ENCODE data around the gene TMEM184A.
A peak's percentile ranks its signal among the peaks of the same experiment; 100 is the strongest.

Gene TMEM184A

DNA sequence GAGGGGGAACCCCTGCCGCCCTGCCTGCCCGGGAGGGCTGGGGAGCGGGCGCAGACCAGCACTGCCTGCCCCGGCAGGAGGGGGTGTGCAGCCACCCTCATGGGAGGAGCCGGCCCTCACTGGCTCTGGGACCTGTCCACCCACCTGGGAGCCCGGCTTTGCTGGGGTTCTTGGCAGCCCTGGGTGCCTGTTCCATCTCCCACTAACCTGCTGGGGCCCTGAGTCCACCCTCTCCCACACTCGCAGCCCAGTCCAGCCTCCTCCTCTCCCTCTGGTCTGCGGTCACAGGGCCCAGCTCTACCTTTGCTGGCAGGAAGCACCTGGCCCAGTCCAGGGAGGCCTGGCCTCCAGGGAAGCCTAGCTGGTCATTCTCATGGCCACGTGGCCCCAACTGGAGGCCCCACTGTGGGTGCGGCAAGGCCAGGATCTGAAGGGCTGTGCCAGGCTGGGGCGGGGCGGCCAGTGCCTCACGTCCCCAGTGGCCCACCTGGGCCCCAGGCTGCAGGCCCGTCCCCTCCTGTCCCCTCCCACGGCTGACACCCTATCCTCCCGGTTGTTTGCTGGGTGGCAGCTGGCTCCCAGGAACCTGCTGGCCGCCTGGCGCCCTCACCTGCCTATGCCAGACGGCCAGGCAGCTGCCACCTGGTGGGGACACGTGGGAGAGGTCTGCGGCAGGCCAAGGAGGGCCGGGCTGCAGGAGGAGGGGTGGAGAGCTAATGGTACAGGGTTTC, at the start of gene TMEM184A:
TSS of gene TMEM184A (minus strand) at position 393 of the 731 bp plus-strand sequence. CDS start 721 bp downstream, outside the sequence.
- no peak for DNase-seq (ENCODE audit: low read depth, low spot score)
- H3K27ac ChIP-seq, result peak within 1 kb of the TSS; percentile 94

DNA sequence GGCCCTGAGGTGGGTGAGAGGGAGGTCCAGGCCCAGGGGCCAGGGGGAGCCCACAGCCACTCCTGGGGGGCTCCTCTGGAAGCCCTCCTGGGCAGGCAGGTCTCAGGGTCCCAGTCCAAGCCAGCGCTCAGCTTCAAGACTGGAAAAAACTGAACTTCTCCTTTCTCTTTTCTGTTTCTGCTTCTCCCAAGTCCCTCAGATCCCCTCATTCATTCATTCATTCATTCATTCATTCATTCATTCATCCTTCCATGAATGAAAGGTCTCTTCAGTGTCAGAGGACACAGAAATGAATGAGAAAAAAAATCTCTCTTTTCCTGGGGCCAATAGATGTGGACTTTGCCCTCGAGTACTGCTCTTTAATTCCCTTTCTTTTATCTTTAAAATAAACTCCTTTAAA, 48.4 kb upstream of the TMEM184A start:
- no peak for DNase-seq (ENCODE audit: low read depth, low spot score)
- no peak overlapping the region for H3K27ac ChIP-seq

DNA sequence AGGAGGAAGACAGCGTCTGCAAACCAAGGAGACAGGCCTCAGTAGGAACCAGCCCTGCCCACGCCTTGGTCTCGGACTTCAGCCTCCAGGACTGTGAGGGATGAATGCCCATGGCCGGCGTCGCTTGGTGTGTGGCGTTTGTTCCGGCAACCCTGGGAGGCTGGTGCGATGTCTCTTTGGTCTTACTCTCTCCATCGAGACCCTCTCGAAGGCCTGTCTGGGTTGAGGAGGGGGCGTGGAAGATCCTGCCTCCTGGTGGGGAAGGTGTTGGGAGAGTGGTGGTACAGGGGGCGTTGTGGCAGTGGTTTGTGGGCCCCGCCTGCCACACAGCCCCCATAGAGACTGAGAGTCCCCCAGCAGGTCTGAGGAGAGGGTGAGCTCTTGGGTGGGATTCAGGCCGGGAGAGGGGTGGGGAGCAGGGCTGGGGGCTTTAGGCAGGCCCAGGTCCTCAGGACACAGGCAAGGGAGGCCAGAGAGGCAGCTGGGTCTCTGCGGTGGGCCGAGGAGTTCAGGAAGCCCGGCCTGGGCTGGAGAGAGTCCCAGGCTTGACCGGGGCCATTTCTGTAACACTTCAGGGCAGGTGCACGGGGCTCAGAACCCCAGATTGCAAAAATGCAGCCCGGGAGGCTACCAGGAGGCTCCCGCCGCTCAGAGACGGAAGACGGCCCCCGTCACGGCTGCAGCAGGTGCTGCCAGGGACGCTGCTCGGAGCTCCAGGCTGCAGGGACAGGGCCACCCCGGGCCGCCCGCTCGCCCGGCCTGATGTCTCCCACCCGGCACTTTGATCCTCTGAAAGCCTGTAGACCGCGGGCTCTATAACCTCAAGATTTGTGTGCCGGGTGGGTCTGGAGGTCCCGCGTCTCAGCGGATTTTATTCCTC, 47.6 kb upstream of the TMEM184A start:
- H3K27ac ChIP-seq, result no peak overlapping the region
- no peak for DNase-seq (ENCODE audit: low read depth, low spot score)

DNA sequence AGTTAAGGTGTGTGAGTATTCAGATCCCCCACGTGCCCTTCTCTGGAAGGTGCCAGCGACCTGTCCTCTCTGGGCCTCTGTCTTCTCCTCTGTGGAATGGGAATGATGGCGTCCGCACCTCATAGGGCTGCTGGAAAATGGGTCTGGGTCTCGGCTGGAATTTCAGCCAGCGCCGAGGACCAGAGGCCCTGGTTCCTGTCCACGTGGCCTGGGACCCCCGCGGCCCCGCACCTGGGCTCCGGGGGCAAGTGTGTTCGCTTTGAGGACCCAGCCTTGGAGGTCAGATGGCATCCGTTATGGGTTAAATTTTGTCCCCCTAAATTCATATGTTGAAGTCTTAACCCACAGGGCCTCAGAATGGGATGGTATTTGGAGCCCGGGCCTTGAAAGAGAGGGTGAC, 46.4 kb upstream of the TMEM184A start:
- H3K27ac ChIP-seq, result no peak overlapping the region
- no peak for DNase-seq (ENCODE audit: low read depth, low spot score)

DNA sequence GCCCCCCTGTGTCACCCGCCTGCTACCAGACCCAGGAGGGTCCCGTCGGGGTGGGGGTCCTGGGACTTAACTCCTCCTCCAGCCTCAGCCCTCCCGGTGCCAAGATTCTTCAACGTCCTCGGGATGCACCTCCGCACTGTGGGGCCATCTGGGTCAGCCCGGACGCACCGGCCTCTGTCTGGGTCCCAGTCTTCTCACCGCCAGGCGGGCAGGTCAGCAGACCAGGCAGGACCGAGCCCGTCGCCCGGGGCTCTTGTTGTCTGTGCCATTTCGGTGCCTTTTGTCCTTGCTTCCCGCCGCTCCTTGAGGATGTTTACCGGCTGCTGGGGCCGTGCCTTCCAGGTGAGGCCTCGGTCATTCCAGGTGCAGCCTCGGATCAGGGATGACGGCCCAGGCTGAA, 46.0 kb upstream of the TMEM184A start:
- no peak overlapping the region for H3K27ac ChIP-seq
- DNase-seq (ENCODE audit: low read depth, low spot score), result no peak

DNA sequence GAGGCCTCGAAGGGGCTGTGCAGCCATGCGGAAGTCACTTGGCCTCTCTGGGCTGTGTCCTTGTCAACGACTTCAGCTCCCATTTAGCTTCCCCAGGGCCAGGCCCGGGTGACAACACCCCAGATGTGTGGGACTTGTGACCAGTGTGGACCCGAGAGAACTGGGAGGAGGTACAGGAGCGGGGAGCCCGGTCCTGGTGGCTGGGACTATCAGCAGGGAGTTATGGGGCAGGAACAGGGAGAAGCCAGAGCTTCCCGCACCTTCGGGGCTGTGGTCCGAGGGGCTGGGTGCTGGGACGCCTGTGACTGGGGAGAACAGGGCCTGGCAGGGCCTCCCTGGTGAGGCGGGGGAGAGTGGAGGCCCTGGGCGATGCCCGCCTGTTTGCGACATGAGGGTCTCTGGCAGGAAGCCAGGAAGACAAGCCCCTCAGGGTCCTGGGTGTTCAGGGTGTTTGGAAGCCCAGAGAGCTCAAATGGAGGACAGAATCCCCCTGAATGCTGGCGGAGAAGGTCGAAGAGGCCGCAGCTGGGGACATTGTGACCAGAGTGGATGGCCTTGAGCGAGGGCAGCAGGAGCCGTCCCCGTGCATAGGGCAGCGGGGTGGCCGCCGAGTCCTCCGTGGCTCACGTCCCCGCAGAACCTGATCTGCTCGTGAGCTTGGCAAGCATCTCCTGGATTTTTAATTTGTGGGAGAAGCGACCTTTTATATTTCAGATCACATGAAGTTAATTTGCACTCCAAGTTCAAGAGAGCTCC, 43.8 kb upstream of the TMEM184A start:
- no peak for DNase-seq (ENCODE audit: low read depth, low spot score)
- no peak overlapping the region for H3K27ac ChIP-seq

DNA sequence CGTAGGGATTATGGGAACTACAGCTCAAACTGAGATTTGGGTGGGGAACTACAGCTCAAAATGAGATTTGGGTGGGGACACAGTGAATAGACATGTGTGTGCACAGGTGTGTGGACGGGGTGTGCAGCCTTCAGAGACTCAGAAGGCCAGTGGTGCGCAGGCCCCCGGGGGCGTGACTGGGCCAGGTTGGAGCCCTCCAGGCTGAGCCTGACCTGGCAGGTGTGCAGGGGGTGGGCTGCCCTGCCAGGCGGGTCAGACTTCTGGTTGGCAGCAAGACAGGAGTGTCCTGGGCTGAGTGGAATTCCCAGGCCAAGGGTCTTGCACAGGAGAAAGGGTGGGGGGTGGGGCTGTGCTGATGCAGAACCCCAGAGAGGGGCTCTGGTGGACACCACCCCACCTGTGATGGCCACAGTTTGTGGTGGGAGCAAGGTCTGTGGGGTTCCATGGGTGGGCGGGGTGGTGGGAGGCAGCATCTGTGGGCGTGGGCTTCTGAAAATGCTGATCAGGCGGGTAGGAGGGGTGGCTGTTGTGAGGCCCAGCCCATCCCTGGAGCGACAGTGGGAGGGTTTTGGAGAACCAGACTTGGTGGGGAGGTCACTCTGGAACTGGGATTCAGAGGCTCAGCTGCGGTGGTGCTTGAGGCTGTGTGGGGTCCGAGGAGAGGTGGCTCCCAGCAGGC, 43.1 kb upstream of the TMEM184A start:
- DNase-seq (ENCODE audit: low read depth, low spot score), result no peak

DNA sequence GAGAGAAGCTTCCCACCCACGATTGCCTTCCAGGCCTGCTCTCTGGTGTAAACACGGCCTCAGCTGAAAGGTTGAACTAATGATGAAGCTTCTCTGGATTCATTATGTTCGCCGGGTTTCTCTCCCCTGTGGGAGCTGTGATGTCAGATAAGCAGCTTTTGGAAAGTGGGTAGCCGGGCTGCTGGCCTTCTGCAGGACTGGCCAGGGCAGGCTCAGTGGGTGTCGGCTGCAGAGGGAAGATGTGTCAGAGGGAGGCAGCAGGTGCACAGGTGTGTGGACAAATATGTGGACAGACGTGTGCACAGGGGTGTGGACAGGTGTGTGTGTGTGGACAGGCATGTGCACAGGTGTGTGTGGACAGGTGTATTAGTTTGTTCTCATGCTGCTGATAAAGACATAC, 42.3 kb upstream of the TMEM184A start:
- DNase-seq (ENCODE audit: low read depth, low spot score), result no peak
- no peak overlapping the region for H3K27ac ChIP-seq

More for the DNA sequence above, 43.1 kb upstream of the TMEM184A start:
- no peak overlapping the region for H3K27ac ChIP-seq

DNA sequence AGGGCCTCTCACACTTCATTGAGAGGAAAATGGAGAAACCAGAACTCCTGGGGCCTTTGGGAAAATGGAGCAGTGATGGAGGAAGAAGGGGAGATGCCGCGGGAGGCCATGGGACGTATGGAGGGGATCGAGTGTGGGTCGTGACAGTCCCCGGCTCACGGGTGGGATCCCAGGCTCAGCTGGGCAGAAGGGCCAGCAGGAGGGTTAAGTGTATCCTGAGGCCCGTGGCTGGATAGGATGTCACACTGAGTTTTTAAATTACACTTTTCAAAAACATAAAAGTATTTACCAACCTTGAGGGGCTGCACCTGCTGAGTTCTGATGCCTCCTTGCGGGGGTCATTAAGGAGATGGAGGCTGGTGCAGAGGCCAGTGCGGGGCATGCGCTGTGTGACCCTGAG, 41.8 kb upstream of the TMEM184A start:
- DNase-seq (ENCODE audit: low read depth, low spot score), result no peak
- H3K27ac ChIP-seq, result no peak overlapping the region

GRCh38 chr7:1597066-1597760, 41.2 kb upstream of the TMEM184A start:
- no peak overlapping the region for H3K27ac ChIP-seq
- DNase-seq (ENCODE audit: low read depth, low spot score), result no peak

DNA sequence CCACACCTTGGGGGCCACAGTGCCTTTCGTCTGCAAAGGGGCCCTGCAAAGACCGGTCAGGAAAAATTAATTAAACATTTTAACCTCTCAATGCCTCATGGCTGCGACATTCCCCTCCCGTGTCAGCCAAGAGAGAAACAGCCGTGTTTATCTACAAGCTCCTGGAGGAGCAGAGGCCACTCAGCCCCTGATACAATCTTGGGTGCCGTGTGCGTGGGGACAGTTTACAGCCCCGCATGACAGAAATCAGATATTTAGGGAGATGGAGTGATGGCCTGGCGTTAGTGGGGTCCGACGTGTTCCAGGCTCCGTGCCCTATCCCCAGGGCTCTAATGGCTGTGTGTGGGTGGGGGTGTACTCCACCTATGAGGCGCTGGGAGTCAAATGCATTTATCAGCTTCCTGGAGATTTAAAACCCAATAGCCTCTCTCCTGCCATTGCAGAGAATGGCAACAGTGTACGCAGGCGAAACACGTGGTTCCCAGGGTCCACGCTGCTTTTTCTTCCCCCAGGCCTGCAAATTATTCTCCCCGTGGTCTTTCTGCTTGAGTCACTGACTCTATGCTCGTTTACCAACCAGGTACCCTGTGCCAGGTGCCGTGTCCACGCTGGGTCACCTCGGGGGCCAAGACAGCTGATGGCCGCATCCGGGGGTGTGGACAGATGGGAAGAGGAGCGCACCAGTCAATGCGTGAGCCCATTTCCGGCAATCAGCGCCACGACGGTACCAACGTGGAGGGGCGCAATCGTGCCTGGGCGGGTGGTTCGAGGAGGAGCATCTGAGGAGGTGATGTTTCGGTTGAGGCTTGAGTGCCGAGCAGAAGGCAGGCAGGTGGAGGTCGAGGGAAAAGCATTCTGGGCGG, 40.4 kb upstream of the TMEM184A start:
- DNase-seq (ENCODE audit: low read depth, low spot score), result no peak
- no peak overlapping the region for H3K27ac ChIP-seq

DNA sequence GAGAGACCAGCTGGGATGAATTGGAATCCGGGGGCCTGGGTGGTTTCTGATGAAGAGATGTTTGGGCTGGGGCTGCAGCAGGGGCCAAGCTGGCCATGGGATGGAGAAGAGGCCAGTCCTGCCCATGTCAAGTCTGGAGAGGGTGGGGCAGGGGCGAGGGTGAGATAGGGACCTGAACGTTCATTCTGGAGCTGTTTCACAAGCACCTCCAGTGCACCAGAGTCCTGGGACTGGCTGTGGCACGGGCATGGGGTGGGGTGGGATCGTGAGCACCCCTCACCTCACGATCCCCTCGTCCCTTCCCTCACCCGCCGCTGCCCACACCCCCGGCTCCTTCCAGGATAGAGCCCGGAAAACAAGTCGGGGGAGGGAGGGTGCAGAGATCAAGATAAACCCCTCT, 39.6 kb upstream of the TMEM184A start:
- no peak for DNase-seq (ENCODE audit: low read depth, low spot score)
- H3K27ac ChIP-seq, result no peak overlapping the region

DNA sequence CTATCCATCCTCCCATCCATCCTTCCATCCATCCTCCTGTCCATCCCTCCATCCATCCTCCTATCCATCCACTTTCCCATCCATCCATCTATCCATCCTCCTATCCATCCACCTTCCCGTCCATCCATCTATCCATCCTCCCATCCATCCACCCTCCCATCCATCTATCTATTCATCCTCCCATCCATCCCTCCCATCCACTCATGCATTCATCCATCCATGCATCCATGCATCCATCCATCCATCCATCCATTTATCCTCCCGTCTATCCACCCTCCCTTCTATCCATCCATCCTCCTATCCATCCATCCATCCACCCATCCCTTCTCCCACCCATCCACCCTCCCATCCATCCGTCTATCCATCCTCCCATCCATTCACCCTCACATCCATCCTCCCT, 39.0 kb upstream of the TMEM184A start:
- no peak for DNase-seq (ENCODE audit: low read depth, low spot score)
- H3K27ac ChIP-seq, result no peak overlapping the region

- no peak overlapping the region for H3K27ac ChIP-seq
- DNase-seq (ENCODE audit: low read depth, low spot score), result no peak
These were observed 38.0 kb upstream of the TMEM184A start for GRCh38 chr7:1593904-1594421.

- no peak for DNase-seq (ENCODE audit: low read depth, low spot score)
- no peak overlapping the region for H3K27ac ChIP-seq
These were observed 37.3 kb upstream of the TMEM184A start for GRCh38 chr7:1593091-1593866.

- no peak for DNase-seq (ENCODE audit: low read depth, low spot score)
These were observed 36.4 kb upstream of the TMEM184A start for GRCh38 chr7:1592299-1592871.

DNA sequence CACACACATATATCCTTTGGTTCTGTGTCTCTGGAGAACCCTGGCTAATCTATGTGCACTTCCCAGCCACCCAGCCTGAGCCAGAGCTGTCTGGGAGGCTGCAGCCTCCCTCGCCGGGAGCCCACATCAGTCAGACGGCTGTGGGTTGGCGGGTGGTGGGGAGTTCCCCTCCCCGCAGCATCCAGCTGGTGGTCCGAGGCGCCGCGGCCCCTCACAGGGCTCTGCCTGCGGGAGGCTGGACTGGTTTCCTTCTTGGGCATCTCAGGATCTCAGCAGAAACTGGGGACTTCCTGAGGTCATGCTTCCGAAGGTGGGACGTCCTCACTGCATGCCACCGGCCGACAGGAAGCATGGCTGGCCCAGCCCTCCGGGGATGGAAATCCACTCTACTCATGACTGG, 35.9 kb upstream of the TMEM184A start:
- no peak overlapping the region for H3K27ac ChIP-seq
- no peak for DNase-seq (ENCODE audit: low read depth, low spot score)

More at GRCh38 chr7:1592299-1592871, 36.4 kb upstream of the TMEM184A start:
- H3K27ac ChIP-seq, result no peak overlapping the region

All from epithelial cell of prostate (primary cell).